ENCODE data around the gene DHRS2.

- no peak for TF ChIP-seq CTCF (IDR thresholded peaks at IDR 0.05; ENCODE audit: low read depth, low read length)
- no peak for TF ChIP-seq EZH2phosphoT487 (IDR thresholded peaks at IDR 0.05; ENCODE audit: low read depth)
These were observed 15.9 kb upstream of the DHRS2 start for GRCh38 chr14:23620177-23620702.

Data from OCI-LY3 (cell line).